Mucosa of descending colon (tissue), 3 donors: Measurements from ENCODE around the gene STRAP. TPM values are rescaled to one million over a fixed set of nuclear protein-coding genes. Genes with fewer than 3 reads are reported as not detected.

ENCODE experiments used
- ATAC-seq: fragments of 200-7000 bp; cut with Tn5 transposase; one replicate; pipeline ENCODE4 v1.9.1; 2020; ENCODE audit warnings: mild to moderate bottlenecking, moderate library complexity
- DNase-seq, 3 donors: peaks; one replicate each; pipeline ENCODE4 v3.0.0-alpha.2; 2020
- H3K36me3 ChIP-seq: fragments of 200-600 bp; one replicate; pipeline ENCODE4 v1.8.0; 2021; ENCODE audit warnings: low read depth, mild to moderate bottlenecking
- H3K4me1 ChIP-seq: fragments of 200-600 bp; one replicate; pipeline ENCODE4 v1.8.0; 2021; ENCODE audit warnings: low read depth, mild to moderate bottlenecking
- H3K4me3 ChIP-seq: fragments of 200-600 bp; one replicate; pipeline ENCODE4 v1.8.0; 2021; ENCODE audit warnings: mild to moderate bottlenecking
- H3K9me3 ChIP-seq: fragments of 200-600 bp; one replicate; pipeline ENCODE4 v1.8.0; 2021; ENCODE audit warnings: mild to moderate bottlenecking
- intact Hi-C, 2 donors: fragments of 100-400 bp; cut with DNase I in 1 of 2; cut with micrococcal nuclease in 1 of 2; formaldehyde crosslinking; loops; one replicate each; pipeline versions ENCODE4 v1.11.0 to v1.11.1; 2022; cut with DNase I, micrococcal nuclease
- total RNA-seq, 3 donors: library from RNA; stranded (reverse); fragmentation: NEBNext Ultra II Directional in 2 of 3; extraction: Animal tissue kit (Norgen Biotek cat#: 25700) in 2 of 3; gene quantifications; one replicate each; pipeline versions ENCODE4 v1.2.1 to v1.2.4, GENCODE V29; 2021 to 2023
- TF ChIP-seq, protein P1 (sequence below): fragments of 200-600 bp; IDR thresholded peaks from one replicate; pipeline ENCODE4 v1.8.0; 2022; ENCODE audit warnings: antibody characterized with exemption, mild to moderate bottlenecking
- donor health status: DM: no; HTN: no; CAD: no; lungs with moderate emphysema.
- donor health status: DM: no; HTN: no; CAD: no.
- donor health status: DM: no; HTN: yes; CAD: no.

Gene STRAP
- total RNA-seq, 3 donors from 2014 or later: 50.5 to 86.5 (median 72.8) TPM

DNA sequence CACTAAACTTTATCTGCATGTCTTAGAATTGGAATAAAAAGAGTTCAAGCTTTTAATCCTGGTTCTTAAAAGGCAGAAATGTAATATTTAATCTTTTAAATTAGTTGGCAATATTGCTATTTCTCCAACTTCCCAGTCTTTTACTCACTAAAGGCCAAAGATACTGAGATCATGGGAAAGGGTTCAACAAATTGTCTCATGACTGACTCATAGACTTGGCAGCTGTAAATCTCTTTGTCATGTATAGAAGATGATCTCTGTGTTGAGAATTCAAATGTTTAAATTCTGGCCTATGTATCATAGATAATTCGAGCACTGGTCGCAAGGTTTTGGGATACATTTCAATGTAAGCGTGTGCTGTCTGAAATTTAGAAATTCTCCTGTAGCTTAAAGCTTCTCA is 40.1 kb upstream of the STRAP start:
- Histone ChIP-seq H3K9me3 (no peaks in the 10 kb centered on the region), H3K4me1 (no peaks in the 10 kb centered on the region), H3K36me3 (no peaks in the 10 kb centered on the region), H3K4me3 (no peak overlapping the region)
- intact Hi-C loops: no loop called here
- no peak for DNase-seq
- no peak for ATAC-seq
- TF ChIP-seq, protein P1, sequence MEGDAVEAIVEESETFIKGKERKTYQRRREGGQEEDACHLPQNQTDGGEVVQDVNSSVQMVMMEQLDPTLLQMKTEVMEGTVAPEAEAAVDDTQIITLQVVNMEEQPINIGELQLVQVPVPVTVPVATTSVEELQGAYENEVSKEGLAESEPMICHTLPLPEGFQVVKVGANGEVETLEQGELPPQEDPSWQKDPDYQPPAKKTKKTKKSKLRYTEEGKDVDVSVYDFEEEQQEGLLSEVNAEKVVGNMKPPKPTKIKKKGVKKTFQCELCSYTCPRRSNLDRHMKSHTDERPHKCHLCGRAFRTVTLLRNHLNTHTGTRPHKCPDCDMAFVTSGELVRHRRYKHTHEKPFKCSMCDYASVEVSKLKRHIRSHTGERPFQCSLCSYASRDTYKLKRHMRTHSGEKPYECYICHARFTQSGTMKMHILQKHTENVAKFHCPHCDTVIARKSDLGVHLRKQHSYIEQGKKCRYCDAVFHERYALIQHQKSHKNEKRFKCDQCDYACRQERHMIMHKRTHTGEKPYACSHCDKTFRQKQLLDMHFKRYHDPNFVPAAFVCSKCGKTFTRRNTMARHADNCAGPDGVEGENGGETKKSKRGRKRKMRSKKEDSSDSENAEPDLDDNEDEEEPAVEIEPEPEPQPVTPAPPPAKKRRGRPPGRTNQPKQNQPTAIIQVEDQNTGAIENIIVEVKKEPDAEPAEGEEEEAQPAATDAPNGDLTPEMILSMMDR: no peak

DNA sequence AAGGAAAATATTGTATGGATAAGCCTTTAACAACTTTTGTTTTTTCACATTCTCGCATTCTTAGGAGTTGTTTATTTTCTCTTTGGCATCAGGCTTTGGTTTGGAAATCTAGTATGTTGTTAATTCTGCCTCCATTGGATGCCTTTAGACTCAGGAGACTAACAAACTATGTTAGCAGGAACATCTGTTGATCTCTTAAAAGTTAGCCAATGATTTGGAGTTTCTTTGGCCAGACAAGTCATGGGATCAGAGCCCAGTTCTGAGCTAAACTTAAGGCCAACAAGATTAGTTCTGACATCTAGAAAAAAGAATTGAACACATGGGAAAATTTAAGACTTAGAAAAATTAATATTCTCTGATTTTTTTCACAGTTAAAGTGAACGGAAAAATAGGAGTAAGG is 35.3 kb upstream of the STRAP start:
- Histone ChIP-seq H3K4me1 (no peaks in the 10 kb centered on the region), H3K9me3 (no peaks in the 10 kb centered on the region), H3K4me3 (no peak overlapping the region), H3K36me3 (no peaks in the 10 kb centered on the region)
- no peak for DNase-seq
- no peak for ATAC-seq
- intact Hi-C loops: no loop called here
- TF ChIP-seq, protein P1: no peak

GRCh38 chr12:15848606-15849005 is 33.6 kb upstream of the STRAP start:
- intact Hi-C loops: no loop called here
- no peak for DNase-seq
- H3K9me3 ChIP-seq: no peaks in the 10 kb centered on the region
- no peaks in the 10 kb centered on the region for H3K36me3 ChIP-seq
- ATAC-seq: no peak
- H3K4me1 ChIP-seq: no peaks in the 10 kb centered on the region
- TF ChIP-seq, protein P1: no peak
- H3K4me3 ChIP-seq: no peak overlapping the region

DNA sequence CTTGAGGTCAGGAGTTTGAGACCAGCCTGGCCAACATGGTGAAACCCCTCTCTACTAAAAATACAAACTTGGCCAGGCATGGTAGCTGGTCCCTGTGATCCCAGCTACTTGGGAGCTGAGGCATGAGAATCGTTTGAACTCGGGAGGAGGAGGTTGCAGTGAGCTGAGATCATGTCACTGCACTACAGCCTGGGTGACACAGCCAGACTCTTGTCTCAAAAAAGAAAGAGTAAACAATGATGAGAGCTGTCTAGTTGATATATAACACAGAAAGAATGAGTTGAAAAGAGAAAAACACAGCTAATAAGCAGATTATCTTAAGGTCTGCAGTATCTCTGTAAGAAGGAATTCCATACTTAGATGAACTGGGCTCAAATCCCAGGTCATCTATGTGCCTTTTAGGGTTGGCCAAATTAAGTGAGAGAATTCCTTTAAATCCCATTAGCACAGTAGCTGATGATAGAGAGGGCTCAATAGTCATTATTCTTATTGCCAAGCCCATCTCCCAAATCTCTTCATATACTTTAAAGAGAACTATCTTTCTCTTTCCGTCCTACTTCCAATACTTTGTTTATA is 31.1 kb upstream of the STRAP start:
- H3K4me1 ChIP-seq: peaks cover 3% of the 10 kb centered on the region
- no peaks in the 10 kb centered on the region for H3K9me3 ChIP-seq
- intact Hi-C loops: no loop called here
- no peak for ATAC-seq
- TF ChIP-seq, protein P1: no peak
- H3K36me3 ChIP-seq: no peaks in the 10 kb centered on the region
- H3K4me3 ChIP-seq: no peak overlapping the region
- DNase-seq: no peak

DNA sequence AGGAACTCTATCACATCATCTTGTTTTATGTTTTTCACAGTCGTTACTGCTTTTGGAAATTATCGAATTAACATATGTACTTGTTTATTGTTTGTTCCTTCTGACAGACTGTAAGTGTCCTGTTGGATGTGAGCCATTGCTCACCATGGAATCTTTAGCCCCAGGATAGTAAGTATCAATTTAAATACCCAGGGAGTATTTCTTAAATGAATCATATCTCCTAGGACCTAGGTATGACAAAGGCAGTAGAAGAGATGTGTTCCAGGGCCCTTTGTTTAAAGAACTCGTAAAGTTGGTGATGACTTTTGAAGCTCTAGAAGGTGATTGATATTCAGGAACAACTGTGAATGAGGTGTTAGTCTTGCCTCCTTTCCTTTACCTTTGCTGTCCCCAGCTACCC is 30.3 kb upstream of the STRAP start:
- DNase-seq (no peak), ATAC-seq (no peak)
- intact Hi-C loops: no loop called here
- Histone ChIP-seq H3K4me3 (no peak overlapping the region), H3K36me3 (no peaks in the 10 kb centered on the region), H3K9me3 (no peaks in the 10 kb centered on the region), H3K4me1 (peaks cover 5% of the 10 kb centered on the region)
- TF ChIP-seq, protein P1: no peak

GRCh38 chr12:15852383-15852782 is 29.8 kb upstream of the STRAP start:
- TF ChIP-seq, protein P1: no peak
- peak; percentile 58 for ATAC-seq
- Histone ChIP-seq H3K36me3 (no peaks in the 10 kb centered on the region), H3K9me3 (no peaks in the 10 kb centered on the region), H3K4me1 (peaks cover 5% of the 10 kb centered on the region), H3K4me3 (no peak overlapping the region)
- intact Hi-C loops: no loop called here
- DNase-seq: no peak
